Hypothalamus (tissue), 51 donors: ENCODE measurements around the gene SELE.
"Not testable (repeated sequence)": the region's sequence is repeated elsewhere in the genome, so short reads cannot be mapped to it uniquely, and the experiment has no call there.

Experiments used
- DNase-seq, 51 donors: peaks; one replicate each; lab custom pipeline; 2025; lab: John Stamatoyannopoulos, UW

SELE gene

GRCh38 chr1:169724168-169724567 is 9.7 kb downstream of the SELE start:
- DNase-seq: no peak

- no peak for DNase-seq
Measured at GRCh38 chr1:169723763-169724162, 10.1 kb downstream of the SELE start.

GRCh38 chr1:169722779-169723178 is 11.1 kb downstream of the SELE start:
- DNase-seq: no peak

GRCh38 chr1:169715100-169715499 is 18.8 kb downstream of the SELE start:
- not testable (repeated sequence) for DNase-seq

- not testable (repeated sequence) for DNase-seq
Measured at GRCh38 chr1:169713090-169713489, 20.8 kb downstream of the SELE start.

GRCh38 chr1:169712309-169712631 is 21.6 kb downstream of the SELE start:
- no peak for DNase-seq

- DNase-seq: peak in 34 of 51 donors; percentile 0 to 75 (median 16)
Measured at GRCh38 chr1:169711469-169712308, 22.2 kb downstream of the SELE start, which contains the start of gene SELL. TSS of gene SELL (minus strand) at chr1:169711620. CDS start at chr1:169711498, 122 bp downstream.

GRCh38 chr1:169708647-169709046 is 25.2 kb downstream of the SELE start:
- DNase-seq: no peak

GRCh38 chr1:169707912-169708604 is 25.8 kb downstream of the SELE start:
- peak in 1 of 51 donors; percentile 79 for DNase-seq

- no peak for DNase-seq
Measured at GRCh38 chr1:169704797-169705196, 29.1 kb downstream of the SELE start.

GRCh38 chr1:169701261-169702005 is 32.4 kb downstream of the SELE start:
- no peak for DNase-seq

- DNase-seq: no peak
Measured at GRCh38 chr1:169699707-169700106, 34.2 kb downstream of the SELE start.

- DNase-seq: no peak
Measured at GRCh38 chr1:169698976-169699375, 34.9 kb downstream of the SELE start.

GRCh38 chr1:169697755-169698154 is 36.1 kb downstream of the SELE start:
- DNase-seq: no peak

GRCh38 chr1:169696273-169697100 is 37.4 kb downstream of the SELE start:
- DNase-seq: no peak

GRCh38 chr1:169694304-169695075 is 39.4 kb downstream of the SELE start:
- DNase-seq: peak in 1 of 51 donors; percentile 2

GRCh38 chr1:169692756-169693460 is 41.0 kb downstream of the SELE start:
- DNase-seq: no peak

GRCh38 chr1:169690489-169690888 is 43.4 kb downstream of the SELE start:
- DNase-seq: peak in 1 of 51 donors; percentile 27

GRCh38 chr1:169689395-169689794 is 44.5 kb downstream of the SELE start:
- no peak for DNase-seq
